GM23338 (cell line): ENCODE measurements around the gene PPIF. TPM values are rescaled to one million over a fixed set of nuclear protein-coding genes. Genes with fewer than 3 reads are reported as not detected.

Source experiments
- ATAC-seq: fragments of 200-7000 bp; cut with Tn5 transposase; 3 replicates; pipeline ENCODE4 v1.9.1; 2020
- DNase-seq: peaks from one replicate; pipeline ENCODE4 v3.0.0-alpha.2; 2015; ENCODE audit warnings: low spot score
- H2AFZ ChIP-seq: fragments of 200-600 bp; sonication (generic); 2 replicates; pipeline ENCODE4 v1.8.0; 2016; ENCODE audit warnings: antibody characterized with exemption, mild to moderate bottlenecking, moderate library complexity
- H3F3A ChIP-seq: fragments of 200-600 bp; sonication (generic); replicated peaks from 2 replicates; pipeline ENCODE4 v1.8.0; 2017; ENCODE audit warnings: antibody characterized with exemption, mixed run types, low read depth
- H3K27ac ChIP-seq: fragments of 200-600 bp; sonication (generic); 2 replicates; pipeline ENCODE4 v1.6.1; 2016; ENCODE audit warnings: low read depth
- H3K27me3 ChIP-seq: fragments of 200-600 bp; sonication (generic); 2 replicates; pipeline ENCODE4 v1.8.0; 2016; ENCODE audit warnings: mild to moderate bottlenecking, mixed run types, moderate library complexity; ENCODE audit not compliant: insufficient read depth
- H3K36me3 ChIP-seq: fragments of 200-600 bp; sonication (generic); 2 replicates; pipeline ENCODE4 v1.8.0; 2016; ENCODE audit warnings: mild to moderate bottlenecking; ENCODE audit not compliant: insufficient read depth
- H3K4me1 ChIP-seq: fragments of 200-600 bp; sonication (generic); 2 replicates; pipeline ENCODE4 v1.8.0; 2016; ENCODE audit warnings: mild to moderate bottlenecking, moderate library complexity; ENCODE audit not compliant: insufficient read depth
- H3K4me2 ChIP-seq: fragments of 200-600 bp; sonication (generic); 2 replicates; pipeline ENCODE4 v1.7.1; 2017; ENCODE audit warnings: mixed run types
- H3K4me3 ChIP-seq: fragments of 200-600 bp; sonication (generic); 2 replicates; pipeline ENCODE4 v1.6.1; 2016; ENCODE audit warnings: mixed run types
- H3K79me2 ChIP-seq: fragments of 200-600 bp; sonication (generic); replicated peaks from 2 replicates; pipeline ENCODE4 v1.8.0; 2017; ENCODE audit warnings: mild to moderate bottlenecking; ENCODE audit not compliant: insufficient read depth
- H3K9me2 ChIP-seq: fragments of 200-600 bp; sonication (generic); 2 replicates; pipeline ENCODE4 v1.8.0; 2017; ENCODE audit not compliant: insufficient read depth
- H4K20me1 ChIP-seq: fragments of 200-600 bp; sonication (generic); replicated peaks from 2 replicates; pipeline ENCODE4 v1.8.0; 2017; ENCODE audit warnings: mild to moderate bottlenecking; ENCODE audit not compliant: insufficient read depth
- H3K27ac Mint-ChIP-seq: 2 replicates; pipeline ENCODE4 v1.8.0; 2020; ENCODE audit warnings: inconsistent platforms, mild to moderate bottlenecking, moderate library complexity, mixed read lengths
- H3K27me3 Mint-ChIP-seq: 3 replicates; pipeline ENCODE4 v1.8.0; 2022; ENCODE audit warnings: low read depth, mild to moderate bottlenecking, moderate library complexity, mixed read lengths, inconsistent platforms; ENCODE audit not compliant: insufficient read depth, poor library complexity
- H3K36me3 Mint-ChIP-seq: 3 replicates; pipeline ENCODE4 v1.8.0; 2021; ENCODE audit warnings: low read depth, mild to moderate bottlenecking, inconsistent platforms, moderate library complexity, mixed read lengths
- H3K4me1 Mint-ChIP-seq: 3 replicates; pipeline ENCODE4 v1.8.0; 2020; ENCODE audit warnings: mild to moderate bottlenecking, inconsistent platforms, mixed read lengths
- H3K4me3 Mint-ChIP-seq: 3 replicates; pipeline ENCODE4 v1.8.0; 2021; ENCODE audit warnings: moderate library complexity, mild to moderate bottlenecking, inconsistent platforms, mixed read lengths
- H3K9me3 Mint-ChIP-seq: 3 replicates; pipeline ENCODE4 v1.8.0; 2020; ENCODE audit warnings: moderate library complexity, mild to moderate bottlenecking, inconsistent platforms, mixed read lengths
- CTCF ChIP-seq, 2 experiments: fragments of 200-600 bp in 1 of 2; sonication (generic) in 1 of 2; conservative IDR thresholded peaks; 2 replicates each; pipeline versions ENCODE4 v1.5.1 to v1.6.1; 2016 to 2017; ENCODE audit warnings: antibody characterized with exemption in 2 of 2, low read depth in 2 of 2, mild to moderate bottlenecking in 2 of 2, moderate library complexity in 1 of 2
- EZH2 ChIP-seq: fragments of 200-600 bp; sonication (generic); IDR thresholded peaks from one replicate; pipeline ENCODE4 v1.8.0; 2017; ENCODE audit warnings: antibody characterized with exemption, mild to moderate bottlenecking, low read depth; ENCODE audit not compliant: unreplicated experiment
- EZH2phosphoT487 ChIP-seq: fragments of 200-600 bp; sonication (generic); IDR thresholded peaks from one replicate; pipeline ENCODE4 v1.8.1; 2018; ENCODE audit warnings: antibody characterized with exemption; ENCODE audit not compliant: unreplicated experiment
- REST ChIP-seq: IDR thresholded peaks from one replicate; pipeline ENCODE4 v1.6.1; 2018; ENCODE audit warnings: antibody characterized with exemption; ENCODE audit not compliant: unreplicated experiment
- STAT1 ChIP-seq: IDR thresholded peaks from one replicate; pipeline ENCODE4 v1.6.1; 2016; ENCODE audit warnings: antibody characterized with exemption; ENCODE audit not compliant: unreplicated experiment
- ZNF331 ChIP-seq: fragments of 250-450 bp; sonication (Bioruptor Pico); IDR thresholded peaks from 2 replicates; pipeline ENCODE4 v1.5.0; 2020; ENCODE audit warnings: low read depth, mild to moderate bottlenecking, moderate library complexity
- polyA plus RNA-seq: library from polyadenylated mRNA; unstranded; fragments of >200 nt; fragmentation: Nextera tagmentation; extraction: Ambion mirVana; gene quantifications from 2 replicates; pipeline ENCODE4 v1.2.1, GENCODE V29; 2016
- total RNA-seq: library from RNA; depleted of rRNA; stranded (reverse); fragments of >200 nt; shearing (Covaris generic); gene quantifications from 2 replicates; pipeline ENCODE4 v1.2.3, GENCODE V29; 2014
- TF ChIP-seq, protein P1 (sequence below): IDR thresholded peaks from 2 replicates; pipeline ENCODE4 v1.6.1; 2016; ENCODE audit warnings: antibody characterized with exemption

The PPIF gene
- total and polyA plus RNA-seq, 2 experiments from 2014 or later = 32.1 to 43.6 TPM

DNA sequence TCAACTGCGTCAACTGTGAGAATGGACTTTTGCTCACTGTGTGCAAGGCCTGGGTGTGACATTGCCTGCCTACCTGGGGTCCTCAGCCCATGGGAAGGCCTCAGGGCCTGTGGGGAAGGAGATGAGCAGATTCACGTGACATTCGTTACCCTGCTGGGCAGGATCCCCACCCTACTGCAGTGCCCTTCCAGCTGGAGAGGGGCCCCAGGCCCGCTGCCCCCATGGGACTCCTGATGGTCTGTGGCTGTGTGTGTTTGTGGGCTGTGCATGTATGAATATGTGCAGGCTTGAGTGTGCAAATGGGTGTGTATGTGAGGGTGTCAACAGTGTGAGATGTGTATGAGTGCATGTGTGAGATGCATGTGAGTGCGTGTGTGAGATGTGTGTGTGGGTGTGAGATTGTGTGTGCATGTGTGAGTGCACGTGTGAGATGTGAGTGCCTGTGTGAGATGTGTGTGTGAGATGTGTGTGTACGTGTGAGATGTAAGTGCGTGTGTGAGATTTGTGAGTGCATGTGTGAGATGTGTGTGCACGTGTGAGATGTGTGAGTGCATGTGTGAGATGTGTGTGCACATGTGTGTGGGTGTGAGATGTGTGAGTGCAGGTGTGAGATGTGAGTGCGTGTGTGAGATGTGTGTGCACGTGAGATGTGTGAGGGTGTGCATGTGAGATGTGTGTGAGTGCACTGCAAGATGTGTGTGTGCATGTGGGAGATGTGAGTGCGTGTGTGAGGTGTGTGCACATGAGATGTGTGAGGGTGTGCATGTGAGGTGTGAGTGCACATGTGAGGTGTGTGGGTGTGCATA lies 29.7 kb downstream of the PPIF start:
- Histone ChIP-seq H3K36me3 (no peaks in the 10 kb centered on the region), H3K27me3 (no peaks in the 10 kb centered on the region), H3K9me2 (no peaks in the 10 kb centered on the region), H3K4me2 (no peak overlapping the region), H3K79me2 (no peaks in the 10 kb centered on the region), H3K27ac (no peak overlapping the region), H3K4me3 (no peak overlapping the region), H2AFZ (no peak overlapping the region), H3F3A (no peaks in the 10 kb centered on the region; the same call in 1 of the 2 replicates), H3K4me1 (no peaks in the 10 kb centered on the region), H4K20me1 (no peaks in the 10 kb centered on the region)
- Mint-ChIP-seq H3K27me3 (peaks cover 5% of the 10 kb centered on the region), H3K9me3 (no peaks in the 10 kb centered on the region; the same call in 2 of the 3 replicates), H3K4me1 (peaks cover 6% of the 10 kb centered on the region; the same call in 2 of the 3 replicates), H3K27ac (no peak overlapping the region), H3K4me3 (no peak overlapping the region), H3K36me3 (no peaks in the 10 kb centered on the region)
- DNase-seq = no peak
- no peak for TF ChIP-seq ZNF331
- no peak for TF ChIP-seq EZH2phosphoT487
- ATAC-seq = no peak

DNA sequence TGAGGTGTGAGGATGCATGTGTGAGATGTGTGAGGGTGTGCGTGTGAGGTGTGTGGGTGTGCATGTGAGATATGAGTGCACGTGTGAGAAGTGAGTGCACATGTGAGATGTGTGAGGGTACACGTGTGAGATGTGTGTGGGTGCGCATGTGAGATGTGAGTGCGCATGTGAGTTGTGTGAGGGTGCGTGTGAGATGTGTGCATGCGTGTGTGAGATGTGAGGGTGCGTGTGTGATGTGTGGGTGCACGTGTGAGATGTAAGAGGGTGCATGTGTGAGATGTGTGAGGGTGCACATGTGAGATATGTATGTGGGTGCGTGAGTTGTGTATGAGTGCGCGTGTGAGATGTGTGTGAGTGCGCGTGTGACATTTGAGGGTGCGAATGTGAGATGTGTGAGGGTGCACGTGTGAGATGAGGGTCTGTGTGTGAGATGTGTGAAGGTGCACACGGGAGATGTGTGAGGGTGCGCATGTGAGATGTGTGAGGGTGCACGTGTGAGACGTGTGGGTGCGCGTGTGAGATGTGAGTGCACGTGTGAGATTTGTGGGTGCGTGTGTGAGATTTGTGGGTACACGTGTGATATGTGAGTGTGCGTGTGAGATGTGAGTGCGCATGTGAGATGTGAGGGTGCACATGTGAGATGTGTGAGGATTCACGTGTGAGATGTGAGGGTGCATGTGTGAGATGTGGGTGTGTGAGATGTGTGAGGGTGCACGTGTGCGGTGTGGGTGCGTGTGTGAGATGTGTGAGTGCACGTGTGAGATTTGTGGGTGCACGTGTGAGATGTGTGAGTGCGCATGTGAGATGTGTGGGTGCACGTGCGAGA lies 30.5 kb downstream of the PPIF start:
- Mint-ChIP-seq H3K4me3 (no peak overlapping the region), H3K36me3 (no peaks in the 10 kb centered on the region), H3K9me3 (no peaks in the 10 kb centered on the region; the same call in 2 of the 3 replicates), H3K4me1 (peaks cover 6% of the 10 kb centered on the region; the same call in 2 of the 3 replicates), H3K27me3 (peaks cover 9% of the 10 kb centered on the region), H3K27ac (no peak overlapping the region)
- no peak overlapping the region for H3K27ac ChIP-seq
- no peak for DNase-seq
- no peak overlapping the region for H3K4me3 ChIP-seq
- no peak overlapping the region for H3K4me2 ChIP-seq
- H4K20me1 ChIP-seq = no peaks in the 10 kb centered on the region
- no peaks in the 10 kb centered on the region; the same call in 1 of the 2 replicates for H3F3A ChIP-seq
- no peaks in the 10 kb centered on the region for H3K27me3 ChIP-seq
- TF ChIP-seq CTCF (conservative IDR thresholded peaks at IDR 0.05; ENCODE audit: low read depth in 2 of 2) (no peak), EZH2phosphoT487 (no peak)
- H3K79me2 ChIP-seq = no peaks in the 10 kb centered on the region
- no peaks in the 10 kb centered on the region for H3K4me1 ChIP-seq
- no peak overlapping the region for H2AFZ ChIP-seq
- H3K9me2 ChIP-seq = no peaks in the 10 kb centered on the region
- ATAC-seq = no peak
- no peaks in the 10 kb centered on the region for H3K36me3 ChIP-seq

DNA sequence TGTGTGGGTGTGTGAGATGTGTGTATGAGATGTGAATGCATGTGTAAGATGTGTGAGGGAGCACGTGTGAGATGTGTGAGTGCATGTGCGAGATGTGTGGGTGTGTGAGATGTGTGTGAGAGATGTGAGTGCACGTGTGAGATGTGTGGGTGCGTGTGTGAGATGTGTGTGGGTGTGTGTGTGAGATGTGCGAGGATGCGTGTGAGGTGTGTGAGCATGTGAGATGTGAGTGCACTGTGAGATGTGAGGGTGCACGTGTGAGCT lies 31.0 kb downstream of the PPIF start:
- no peaks in the 10 kb centered on the region for H3K36me3 Mint-ChIP-seq
- ATAC-seq = no peak
- TF ChIP-seq REST (no peak), EZH2 (no peak), EZH2phosphoT487 (no peak), STAT1 (no peak), CTCF (conservative IDR thresholded peaks at IDR 0.05; ENCODE audit: low read depth in 2 of 2) (no peak)
- TF ChIP-seq, protein P1, sequence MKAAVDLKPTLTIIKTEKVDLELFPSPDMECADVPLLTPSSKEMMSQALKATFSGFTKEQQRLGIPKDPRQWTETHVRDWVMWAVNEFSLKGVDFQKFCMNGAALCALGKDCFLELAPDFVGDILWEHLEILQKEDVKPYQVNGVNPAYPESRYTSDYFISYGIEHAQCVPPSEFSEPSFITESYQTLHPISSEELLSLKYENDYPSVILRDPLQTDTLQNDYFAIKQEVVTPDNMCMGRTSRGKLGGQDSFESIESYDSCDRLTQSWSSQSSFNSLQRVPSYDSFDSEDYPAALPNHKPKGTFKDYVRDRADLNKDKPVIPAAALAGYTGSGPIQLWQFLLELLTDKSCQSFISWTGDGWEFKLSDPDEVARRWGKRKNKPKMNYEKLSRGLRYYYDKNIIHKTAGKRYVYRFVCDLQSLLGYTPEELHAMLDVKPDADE = no peak

More for the DNA sequence above, 31.0 kb downstream of the PPIF start:
- H3F3A ChIP-seq = no peaks in the 10 kb centered on the region; the same call in 1 of the 2 replicates
- H3K4me3 Mint-ChIP-seq = no peak overlapping the region
- H3K9me3 Mint-ChIP-seq = no peaks in the 10 kb centered on the region; the same call in 2 of the 3 replicates
- H3K4me1 Mint-ChIP-seq = peaks cover 6% of the 10 kb centered on the region; the same call in 2 of the 3 replicates
- no peak overlapping the region for H3K27ac ChIP-seq
- no peaks in the 10 kb centered on the region for H3K79me2 ChIP-seq
- no peak overlapping the region for H3K27ac Mint-ChIP-seq
- H3K4me3 ChIP-seq = no peak overlapping the region
- no peaks in the 10 kb centered on the region for H3K27me3 ChIP-seq
- H3K4me1 ChIP-seq = no peaks in the 10 kb centered on the region
- no peak for DNase-seq
- no peaks in the 10 kb centered on the region for H3K36me3 ChIP-seq
- no peak overlapping the region for H2AFZ ChIP-seq
- H4K20me1 ChIP-seq = no peaks in the 10 kb centered on the region
- H3K27me3 Mint-ChIP-seq = peaks cover 10% of the 10 kb centered on the region
- no peak overlapping the region for H3K4me2 ChIP-seq
- no peaks in the 10 kb centered on the region for H3K9me2 ChIP-seq
